ENCODE measurements around the gene DDX24.

The DDX24 gene

GRCh38 chr14:94045563-94046345, 35.2 kb downstream of the DDX24 start:
- DNase-seq = no peak

GRCh38 chr14:94045101-94045500, 35.9 kb downstream of the DDX24 start:
- DNase-seq = no peak

GRCh38 chr14:94044476-94045091, 36.4 kb downstream of the DDX24 start:
- DNase-seq = no peak

GRCh38 chr14:94043756-94044475, 37.1 kb downstream of the DDX24 start:
- DNase-seq = no peak

- DNase-seq = no peak
Measured at GRCh38 chr14:94043111-94043755, 37.8 kb downstream of the DDX24 start.

GRCh38 chr14:94042433-94043091, 38.4 kb downstream of the DDX24 start:
- no peak for DNase-seq

GRCh38 chr14:94041551-94042346, 39.3 kb downstream of the DDX24 start:
- DNase-seq = no peak

- no peak for DNase-seq
Measured at GRCh38 chr14:94040796-94041195, 40.2 kb downstream of the DDX24 start.

- DNase-seq = no peak
Measured at GRCh38 chr14:94040247-94040646, 40.8 kb downstream of the DDX24 start.

- no peak for DNase-seq
Measured at GRCh38 chr14:94038921-94039629, 41.9 kb downstream of the DDX24 start.

- DNase-seq = no peak
Measured at GRCh38 chr14:94038510-94038909, 42.5 kb downstream of the DDX24 start.

- no peak for DNase-seq
Measured at GRCh38 chr14:94037954-94038353, 43.0 kb downstream of the DDX24 start.

- no peak for DNase-seq
Measured at GRCh38 chr14:94036313-94037167, 44.5 kb downstream of the DDX24 start.

- DNase-seq = no peak
Measured at GRCh38 chr14:94034886-94035285, 46.1 kb downstream of the DDX24 start.

GRCh38 chr14:94031883-94032279, 49.1 kb downstream of the DDX24 start:
- DNase-seq = no peak

GRCh38 chr14:94031161-94031882, 49.7 kb downstream of the DDX24 start:
- DNase-seq = no peak

GRCh38 chr14:94030571-94030970, 50.4 kb downstream of the DDX24 start:
- DNase-seq = no peak

GRCh38 chr14:94029671-94030203, 51.3 kb downstream of the DDX24 start:
- no peak for DNase-seq

- no peak for DNase-seq
Measured at GRCh38 chr14:94029265-94029664, 51.7 kb downstream of the DDX24 start.

Data from right forelimb (tissue), 1 donor.